Measurements from ENCODE around the gene PP2D1. TPM values are rescaled to one million over a fixed set of nuclear protein-coding genes. Genes with fewer than 3 reads are reported as not detected.

Gene PP2D1
- total and polyA plus RNA-seq, 4 experiments from 2014 or later = 0.40 to 0.46 TPM; not detected in 2

GRCh38 chr3:19945969-19946831 lies 65.9 kb downstream of the PP2D1 start:
- H3K4me3 ChIP-seq (ENCODE audit: low read length in 2 of 2) = peak overlapping the region; percentile 50 to 77
- intact Hi-C loops (cut with micrococcal nuclease) = no loop called here
- no peaks in the 10 kb centered on the region for H3K27me3 ChIP-seq (ENCODE audit: insufficient read depth, low read length)
- no peaks in the 10 kb centered on the region for H3K27me3 Mint-ChIP-seq
- peaks cover 5 to 26% of the 10 kb centered on the region in 2 donors for H3K36me3 Mint-ChIP-seq
- peak in 2 of 5 donors; percentile 6 to 9 for DNase-seq
- peaks cover 5% of the 10 kb centered on the region for H3K36me3 ChIP-seq (ENCODE audit: insufficient read depth, low read length)
- peaks cover 26 to 61% (median 41%) of the 10 kb centered on the region in 4 donors for H3K4me1 Mint-ChIP-seq
- H3K4me3 Mint-ChIP-seq = peak overlapping the region; percentile 96 to 100 (median 99)
- peak overlapping the region; percentile 98 for H3K27ac ChIP-seq (ENCODE audit: low read depth, low read length)
- ChIA-PET CTCF (ENCODE audit: partially characterized antibody) (no interaction called here), POLR2A (ENCODE audit: partially characterized antibody) (interaction anchor here (1.1 to 6.3 kb wide), 2 partner anchors 94 to 240 kb away, joined by 5 to 62 read pairs; partner anchors contain the start of genes KAT2B and SGO1)
- H3K4me1 ChIP-seq (ENCODE audit: insufficient read depth, low read length) = peaks cover 42% of the 10 kb centered on the region
- no peaks in the 10 kb centered on the region for H3K9me3 Mint-ChIP-seq
- H3K27ac Mint-ChIP-seq = peak overlapping the region; percentile 97 to 100 (median 99)
- no peaks in the 10 kb centered on the region for H3K9me3 ChIP-seq (ENCODE audit: control insufficient read depth in 1 of 2, low read length in 2 of 2)

GRCh38 chr3:19945534-19945933 lies 66.5 kb downstream of the PP2D1 start:
- Histone ChIP-seq H3K27me3 (ENCODE audit: insufficient read depth, low read length) (no peaks in the 10 kb centered on the region), H3K9me3 (ENCODE audit: control insufficient read depth in 1 of 2, low read length in 2 of 2) (no peaks in the 10 kb centered on the region), H3K27ac (ENCODE audit: low read depth, low read length) (no peak overlapping the region), H3K4me1 (ENCODE audit: insufficient read depth, low read length) (peaks cover 36% of the 10 kb centered on the region), H3K36me3 (ENCODE audit: insufficient read depth, low read length) (no peaks in the 10 kb centered on the region), H3K4me3 (ENCODE audit: low read length in 2 of 2) (no peak overlapping the region)
- Mint-ChIP-seq H3K4me3 (peak overlapping the region; percentile 96 to 100 (median 99)), H3K27ac (peak overlapping the region; percentile 70 to 100 (median 98)), H3K4me1 (peaks cover 21 to 55% (median 35%) of the 10 kb centered on the region in 4 donors), H3K9me3 (no peaks in the 10 kb centered on the region), H3K36me3 (peaks cover 0 to 19% of the 10 kb centered on the region in 2 donors), H3K27me3 (no peaks in the 10 kb centered on the region)
- intact Hi-C loops (cut with micrococcal nuclease) = no loop called here
- no peak for DNase-seq
- ChIA-PET POLR2A (ENCODE audit: partially characterized antibody) (interaction anchor here (1.1 to 6.3 kb wide), 3 partner anchors 94 to 241 kb away, joined by 3 to 62 read pairs (median 5); partner anchors contain the start of genes KAT2B and SGO1), CTCF (ENCODE audit: partially characterized antibody) (interaction anchor here (0.8 kb wide), 1 partner anchor 58 kb away, joined by 3 read pairs; no protein-coding TSS in a partner anchor)

GRCh38 chr3:19940643-19941042 lies 71.4 kb downstream of the PP2D1 start:
- H3K36me3 Mint-ChIP-seq = peaks cover 0 to 4% of the 10 kb centered on the region in 2 donors
- H3K27ac Mint-ChIP-seq = peak overlapping the region in 1 of 7 donors; percentile 41
- intact Hi-C loops (cut with micrococcal nuclease) = no loop called here
- H3K4me1 Mint-ChIP-seq = peaks cover 4 to 9% (median 6%) of the 10 kb centered on the region in 4 donors
- ChIA-PET POLR2A (ENCODE audit: partially characterized antibody) (no interaction called here), CTCF (ENCODE audit: partially characterized antibody) (no interaction called here)
- H3K27me3 ChIP-seq (ENCODE audit: insufficient read depth, low read length) = no peaks in the 10 kb centered on the region
- H3K27ac ChIP-seq (ENCODE audit: low read depth, low read length) = no peak overlapping the region
- peaks cover 0 to 3% of the 10 kb centered on the region in 2 donors for H3K27me3 Mint-ChIP-seq
- no peaks in the 10 kb centered on the region for H3K36me3 ChIP-seq (ENCODE audit: insufficient read depth, low read length)
- no peak overlapping the region for H3K4me3 Mint-ChIP-seq
- no peaks in the 10 kb centered on the region for H3K9me3 Mint-ChIP-seq
- H3K9me3 ChIP-seq (ENCODE audit: control insufficient read depth in 1 of 2, low read length in 2 of 2) = no peaks in the 10 kb centered on the region
- no peak overlapping the region for H3K4me3 ChIP-seq (ENCODE audit: low read length in 2 of 2)
- DNase-seq = no peak
- peaks cover 4% of the 10 kb centered on the region for H3K4me1 ChIP-seq (ENCODE audit: insufficient read depth, low read length)

DNA sequence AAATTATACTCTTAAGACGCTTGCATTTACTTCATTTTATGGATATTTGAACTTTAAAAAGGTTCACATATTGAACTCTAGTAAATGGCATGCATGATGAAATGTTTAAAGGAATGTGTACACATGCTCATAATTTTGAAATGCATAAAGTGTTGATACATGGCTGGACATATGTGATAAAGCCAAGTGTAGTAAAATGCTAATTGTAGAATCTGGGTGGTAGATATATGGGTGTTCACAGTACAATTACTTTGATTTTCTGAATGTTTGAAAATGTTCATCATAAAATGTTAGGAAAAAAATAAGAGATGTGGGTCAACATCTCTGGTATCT lies 73.8 kb downstream of the PP2D1 start:
- H3K9me3 ChIP-seq (ENCODE audit: control insufficient read depth in 1 of 2, low read length in 2 of 2) = no peaks in the 10 kb centered on the region
- Mint-ChIP-seq H3K4me3 (no peak overlapping the region), H3K9me3 (no peaks in the 10 kb centered on the region), H3K27me3 (peaks cover 6 to 10% of the 10 kb centered on the region in 2 donors), H3K36me3 (peaks cover 0 to 4% of the 10 kb centered on the region in 2 donors), H3K27ac (no peak overlapping the region), H3K4me1 (no peaks in the 10 kb centered on the region)
- H3K27me3 ChIP-seq (ENCODE audit: insufficient read depth, low read length) = no peaks in the 10 kb centered on the region
- no peaks in the 10 kb centered on the region for H3K36me3 ChIP-seq (ENCODE audit: insufficient read depth, low read length)
- intact Hi-C loops (cut with micrococcal nuclease) = no loop called here
- no peak for DNase-seq
- no peak overlapping the region for H3K27ac ChIP-seq (ENCODE audit: low read depth, low read length)
- ChIA-PET CTCF (ENCODE audit: partially characterized antibody) (no interaction called here), POLR2A (ENCODE audit: partially characterized antibody) (no interaction called here)
- H3K4me3 ChIP-seq (ENCODE audit: low read length in 2 of 2) = no peak overlapping the region
- no peaks in the 10 kb centered on the region for H3K4me1 ChIP-seq (ENCODE audit: insufficient read depth, low read length)

DNA sequence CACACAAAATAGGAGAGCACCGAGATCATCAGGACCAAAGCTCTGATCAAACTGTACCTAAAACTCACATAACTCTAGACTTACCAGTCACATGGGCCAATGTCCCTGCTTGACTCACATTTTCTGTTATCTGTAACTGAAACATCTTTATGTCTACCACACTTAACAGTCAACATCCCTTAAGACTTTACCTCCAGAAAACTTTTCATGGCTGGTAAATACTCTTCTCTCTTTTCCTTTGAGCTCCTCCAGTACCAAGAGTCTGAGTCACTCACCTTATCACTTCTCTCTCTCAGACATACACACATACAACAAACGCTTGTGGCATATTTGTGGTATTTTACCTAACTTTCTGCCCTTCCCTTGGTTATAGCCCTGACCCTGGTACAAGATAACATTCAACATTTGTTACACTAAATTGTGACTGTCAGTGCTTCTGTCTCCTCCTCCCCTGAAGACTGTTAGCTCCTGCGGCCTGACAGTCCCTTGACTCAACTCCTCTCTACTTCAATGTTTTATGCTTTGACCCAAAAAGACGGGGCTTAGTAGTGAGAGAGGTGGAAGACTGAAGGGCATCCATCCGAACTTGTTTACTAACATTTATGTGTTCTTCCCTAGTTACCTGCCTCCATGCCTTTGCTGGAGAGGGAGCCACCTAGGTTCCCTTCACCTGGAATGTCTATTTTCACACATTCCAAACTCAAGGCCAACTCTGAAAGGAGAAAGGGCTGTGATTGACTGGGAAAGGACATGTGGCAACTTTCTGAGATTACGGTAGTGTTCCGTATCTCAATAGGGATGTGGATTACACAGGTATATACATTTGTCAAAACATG lies 74.4 kb downstream of the PP2D1 start:
- intact Hi-C loops (cut with micrococcal nuclease) = no loop called here
- no peaks in the 10 kb centered on the region for H3K4me1 ChIP-seq (ENCODE audit: insufficient read depth, low read length)
- Mint-ChIP-seq H3K4me1 (no peaks in the 10 kb centered on the region), H3K9me3 (no peaks in the 10 kb centered on the region), H3K36me3 (peaks cover 0 to 4% of the 10 kb centered on the region in 2 donors), H3K27ac (no peak overlapping the region), H3K4me3 (no peak overlapping the region), H3K27me3 (peaks cover 8 to 12% of the 10 kb centered on the region in 2 donors)
- no peak for DNase-seq
- H3K9me3 ChIP-seq (ENCODE audit: control insufficient read depth in 1 of 2, low read length in 2 of 2) = no peaks in the 10 kb centered on the region
- ChIA-PET POLR2A (ENCODE audit: partially characterized antibody) (no interaction called here), CTCF (ENCODE audit: partially characterized antibody) (no interaction called here)
- no peak overlapping the region for H3K4me3 ChIP-seq (ENCODE audit: low read length in 2 of 2)
- no peaks in the 10 kb centered on the region for H3K36me3 ChIP-seq (ENCODE audit: insufficient read depth, low read length)
- no peak overlapping the region for H3K27ac ChIP-seq (ENCODE audit: low read depth, low read length)
- H3K27me3 ChIP-seq (ENCODE audit: insufficient read depth, low read length) = no peaks in the 10 kb centered on the region

Other genes starting within 250 kb of the PP2D1 start
- 1 to 10 TPM in 1 of 2 experiments, not detected in 1; 1.5 TPM for gene EFHB, start 78.0 kb downstream of the PP2D1 start, total RNA-seq
- gene EFHB, start 78.0 kb downstream of the PP2D1 start, polyA plus RNA-seq = not detected
- gene RAB5A, start 65.2 kb downstream of the PP2D1 start, total RNA-seq = 10 to 100 TPM; 57.0 to 57.1 TPM
- 10 to 100 TPM; 44.3 to 49.7 TPM for gene RAB5A, start 65.2 kb downstream of the PP2D1 start, polyA plus RNA-seq
- gene KAT2B, start 28.2 kb upstream of the PP2D1 start, total RNA-seq = 10 to 100 TPM; 81.3 to 85.9 TPM
- gene KAT2B, start 28.2 kb upstream of the PP2D1 start, polyA plus RNA-seq = 10 to 100 TPM in 1 of 2 donors, 1 to 10 TPM in 1; 4.3 to 11.5 TPM
- under 1 TPM; 0.38 to 0.55 TPM for gene SGO1, start 173.9 kb upstream of the PP2D1 start, total RNA-seq
- under 1 TPM; 0.50 to 0.59 TPM for gene SGO1, start 173.9 kb upstream of the PP2D1 start, polyA plus RNA-seq